ENCODE measurements around the gene PLCB4.

Gene PLCB4

GRCh38 chr20:9148291-9148690, 79.4 kb downstream of the PLCB4 start:
- Histone ChIP-seq H4K8ac (ENCODE audit: low read depth, low read length) (no peak overlapping the region), H3K9me3 (replicated peaks in 1 of 2; ENCODE audit: control insufficient read depth in 2 of 2, insufficient read depth in 1 of 2, low read depth in 1 of 2, low read length in 2 of 2) (peaks cover 0 to 22% of the 10 kb centered on the region in 2 donors), H3K23ac (ENCODE audit: low read depth, low read length, poor library complexity) (no peak overlapping the region), H2AK5ac (ENCODE audit: low read depth, low read length) (no peak overlapping the region), H3K18ac (ENCODE audit: low read length) (no peak overlapping the region), H4K91ac (ENCODE audit: low read depth, low read length, poor library complexity) (no peak overlapping the region), H2BK5ac (ENCODE audit: low read length) (no peak overlapping the region), H3K4me1 (ENCODE audit: control insufficient read depth in 2 of 2, insufficient read depth in 1 of 2, low read depth in 1 of 2, low read length in 2 of 2) (peaks cover 3 to 8% of the 10 kb centered on the region in 2 donors), H2AFZ (ENCODE audit: low read length) (no peak overlapping the region), H3K27ac (replicated peaks; ENCODE audit: low read length) (no peak overlapping the region), H2BK12ac (ENCODE audit: low read length) (no peak overlapping the region), H2BK15ac (ENCODE audit: low read length) (no peak overlapping the region), H3K79me1 (ENCODE audit: low read depth, low read length) (no peaks in the 10 kb centered on the region), H3K36me3 (replicated peaks in 1 of 2; ENCODE audit: control insufficient read depth in 2 of 2, insufficient read depth in 2 of 2, low read length in 2 of 2) (no peaks in the 10 kb centered on the region), H3K4me2 (ENCODE audit: insufficient read depth, low read length, poor library complexity, severe bottlenecking) (no peak overlapping the region), H3K4ac (ENCODE audit: low read length) (no peak overlapping the region), H3K9ac (ENCODE audit: low read depth, low read length, poor library complexity) (no peak overlapping the region), H2BK120ac (ENCODE audit: low read depth, low read length) (no peak overlapping the region), H3K14ac (ENCODE audit: low read length) (no peak overlapping the region), H3K4me3 (ENCODE audit: low read length in 2 of 2) (no peak overlapping the region), H3K27me3 (ENCODE audit: control insufficient read depth in 3 of 3, insufficient read depth in 3 of 3, low read depth in 1 of 3, low read length in 3 of 3) (no peaks in the 10 kb centered on the region)
- WGBS, 2 donors (ENCODE audit: extremely low coverage in 2 of 2, insufficient read length in 2 of 2, insufficient replicate concordance in 1 of 2), result no CpG with 5 or more reads among the region's 3 CpGs
- DNase-seq (ENCODE audit: low spot score), result no peak

DNA sequence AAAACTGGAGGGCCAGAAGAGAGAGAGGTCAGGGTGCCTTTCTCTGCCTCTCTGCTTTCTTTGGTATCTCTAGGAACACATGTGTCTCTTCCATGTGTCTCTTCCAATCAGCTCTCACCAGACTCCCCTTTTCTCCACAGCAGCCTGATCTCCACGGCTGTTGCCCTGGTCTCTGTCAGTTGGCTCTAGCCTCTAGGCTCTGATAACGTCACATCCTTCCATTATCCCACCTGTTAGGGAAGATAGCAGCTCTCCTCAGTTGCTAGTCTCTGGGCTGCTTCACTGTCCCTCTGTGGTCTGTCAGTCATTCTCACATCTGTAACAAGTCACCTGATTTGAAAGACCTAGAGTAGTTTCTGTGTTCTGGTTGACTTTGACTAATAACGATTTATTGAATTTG, 80.2 kb downstream of the PLCB4 start:
- Histone ChIP-seq H3K14ac (ENCODE audit: low read length) (no peak overlapping the region), H3K9ac (ENCODE audit: low read depth, low read length, poor library complexity) (no peak overlapping the region), H3K9me3 (replicated peaks in 1 of 2; ENCODE audit: control insufficient read depth in 2 of 2, insufficient read depth in 1 of 2, low read depth in 1 of 2, low read length in 2 of 2) (peaks cover 0 to 25% of the 10 kb centered on the region in 2 donors), H3K18ac (ENCODE audit: low read length) (no peak overlapping the region), H3K79me1 (ENCODE audit: low read depth, low read length) (no peaks in the 10 kb centered on the region), H2AFZ (ENCODE audit: low read length) (no peak overlapping the region), H3K4me2 (ENCODE audit: insufficient read depth, low read length, poor library complexity, severe bottlenecking) (no peak overlapping the region), H4K8ac (ENCODE audit: low read depth, low read length) (no peak overlapping the region), H2BK12ac (ENCODE audit: low read length) (no peak overlapping the region), H2BK120ac (ENCODE audit: low read depth, low read length) (no peak overlapping the region), H3K4ac (ENCODE audit: low read length) (no peak overlapping the region), H4K91ac (ENCODE audit: low read depth, low read length, poor library complexity) (no peak overlapping the region), H3K23ac (ENCODE audit: low read depth, low read length, poor library complexity) (no peak overlapping the region), H3K36me3 (replicated peaks in 1 of 2; ENCODE audit: control insufficient read depth in 2 of 2, insufficient read depth in 2 of 2, low read length in 2 of 2) (no peaks in the 10 kb centered on the region), H3K27me3 (ENCODE audit: control insufficient read depth in 3 of 3, insufficient read depth in 3 of 3, low read depth in 1 of 3, low read length in 3 of 3) (no peaks in the 10 kb centered on the region), H3K4me1 (ENCODE audit: control insufficient read depth in 2 of 2, insufficient read depth in 1 of 2, low read depth in 1 of 2, low read length in 2 of 2) (peaks cover 3 to 8% of the 10 kb centered on the region in 2 donors), H2BK5ac (ENCODE audit: low read length) (no peak overlapping the region), H3K27ac (replicated peaks; ENCODE audit: low read length) (no peak overlapping the region), H2AK5ac (ENCODE audit: low read depth, low read length) (no peak overlapping the region), H2BK15ac (ENCODE audit: low read length) (no peak overlapping the region), H3K4me3 (ENCODE audit: low read length in 2 of 2) (no peak overlapping the region)
- no peak for DNase-seq (ENCODE audit: low spot score)
- WGBS, 2 donors (ENCODE audit: extremely low coverage in 2 of 2, insufficient read length in 2 of 2, insufficient replicate concordance in 1 of 2), result no CpG with 5 or more reads among the region's 3 CpGs

DNA sequence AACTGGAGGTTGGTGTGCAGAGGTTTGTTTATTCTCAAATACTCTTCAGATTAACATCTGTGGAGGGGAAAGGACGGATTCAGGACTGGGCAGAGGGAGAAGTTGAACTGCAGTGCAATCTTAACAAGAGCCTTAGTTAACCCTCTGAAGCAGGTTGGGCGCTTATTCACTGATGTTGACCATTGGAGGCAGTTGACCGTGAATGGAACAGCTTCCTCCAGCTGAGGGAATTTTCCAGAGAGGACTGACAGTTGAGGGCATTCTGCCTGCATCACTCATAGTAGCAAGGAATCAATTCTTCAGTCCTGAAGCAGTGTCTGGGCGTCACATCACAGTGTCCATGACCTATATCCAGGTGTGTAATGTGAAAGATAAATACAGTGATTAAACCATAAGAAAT, 80.9 kb downstream of the PLCB4 start:
- H3K14ac ChIP-seq (ENCODE audit: low read length), result no peak overlapping the region
- no peak overlapping the region for H2BK12ac ChIP-seq (ENCODE audit: low read length)
- H3K23ac ChIP-seq (ENCODE audit: low read depth, low read length, poor library complexity), result no peak overlapping the region
- no peak overlapping the region for H2AK5ac ChIP-seq (ENCODE audit: low read depth, low read length)
- no peak overlapping the region for H2BK15ac ChIP-seq (ENCODE audit: low read length)
- peaks cover 0 to 25% of the 10 kb centered on the region in 2 donors for H3K9me3 ChIP-seq (replicated peaks in 1 of 2; ENCODE audit: control insufficient read depth in 2 of 2, insufficient read depth in 1 of 2, low read depth in 1 of 2, low read length in 2 of 2)
- H3K4me2 ChIP-seq (ENCODE audit: insufficient read depth, low read length, poor library complexity, severe bottlenecking), result no peak overlapping the region
- H3K4me3 ChIP-seq (ENCODE audit: low read length in 2 of 2), result no peak overlapping the region
- no peaks in the 10 kb centered on the region for H3K79me1 ChIP-seq (ENCODE audit: low read depth, low read length)
- WGBS, 2 donors (ENCODE audit: extremely low coverage in 2 of 2, insufficient read length in 2 of 2, insufficient replicate concordance in 1 of 2), result no CpG with 5 or more reads among the region's 4 CpGs
- H3K4ac ChIP-seq (ENCODE audit: low read length), result no peak overlapping the region
- no peak overlapping the region for H3K9ac ChIP-seq (ENCODE audit: low read depth, low read length, poor library complexity)
- no peak overlapping the region for H2BK120ac ChIP-seq (ENCODE audit: low read depth, low read length)
- no peak overlapping the region for H2AFZ ChIP-seq (ENCODE audit: low read length)
- no peak overlapping the region for H3K27ac ChIP-seq (replicated peaks; ENCODE audit: low read length)
- no peak overlapping the region for H3K18ac ChIP-seq (ENCODE audit: low read length)
- H3K4me1 ChIP-seq (ENCODE audit: control insufficient read depth in 2 of 2, insufficient read depth in 1 of 2, low read depth in 1 of 2, low read length in 2 of 2), result peaks cover 1 to 6% of the 10 kb centered on the region in 2 donors
- H4K8ac ChIP-seq (ENCODE audit: low read depth, low read length), result no peak overlapping the region
- no peak overlapping the region for H2BK5ac ChIP-seq (ENCODE audit: low read length)
- H3K27me3 ChIP-seq (ENCODE audit: control insufficient read depth in 3 of 3, insufficient read depth in 3 of 3, low read depth in 1 of 3, low read length in 3 of 3), result no peaks in the 10 kb centered on the region
- H4K91ac ChIP-seq (ENCODE audit: low read depth, low read length, poor library complexity), result no peak overlapping the region
- DNase-seq (ENCODE audit: low spot score), result no peak
- no peaks in the 10 kb centered on the region for H3K36me3 ChIP-seq (replicated peaks in 1 of 2; ENCODE audit: control insufficient read depth in 2 of 2, insufficient read depth in 2 of 2, low read length in 2 of 2)

- no peak overlapping the region for H3K9ac ChIP-seq (ENCODE audit: low read depth, low read length, poor library complexity)
- no peak overlapping the region for H3K18ac ChIP-seq (ENCODE audit: low read length)
- H2AK5ac ChIP-seq (ENCODE audit: low read depth, low read length), result no peak overlapping the region
- no peak overlapping the region for H3K27ac ChIP-seq (replicated peaks; ENCODE audit: low read length)
- no peak overlapping the region for H2BK120ac ChIP-seq (ENCODE audit: low read depth, low read length)
- no peak overlapping the region for H2BK12ac ChIP-seq (ENCODE audit: low read length)
- no peak overlapping the region for H3K14ac ChIP-seq (ENCODE audit: low read length)
- H3K4me1 ChIP-seq (ENCODE audit: control insufficient read depth in 2 of 2, insufficient read depth in 1 of 2, low read depth in 1 of 2, low read length in 2 of 2), result no peaks in the 10 kb centered on the region
- H3K4me2 ChIP-seq (ENCODE audit: insufficient read depth, low read length, poor library complexity, severe bottlenecking), result no peak overlapping the region
- no peaks in the 10 kb centered on the region for H3K27me3 ChIP-seq (ENCODE audit: control insufficient read depth in 3 of 3, insufficient read depth in 3 of 3, low read depth in 1 of 3, low read length in 3 of 3)
- DNase-seq (ENCODE audit: low spot score), result no peak
- no peak overlapping the region for H2BK15ac ChIP-seq (ENCODE audit: low read length)
- H2BK5ac ChIP-seq (ENCODE audit: low read length), result no peak overlapping the region
- H3K79me1 ChIP-seq (ENCODE audit: low read depth, low read length), result no peaks in the 10 kb centered on the region
- H3K9me3 ChIP-seq (replicated peaks in 1 of 2; ENCODE audit: control insufficient read depth in 2 of 2, insufficient read depth in 1 of 2, low read depth in 1 of 2, low read length in 2 of 2), result peaks cover 0 to 22% of the 10 kb centered on the region in 2 donors
- no peaks in the 10 kb centered on the region for H3K36me3 ChIP-seq (replicated peaks in 1 of 2; ENCODE audit: control insufficient read depth in 2 of 2, insufficient read depth in 2 of 2, low read length in 2 of 2)
- H3K4me3 ChIP-seq (ENCODE audit: low read length in 2 of 2), result no peak overlapping the region
- no CpG with 5 or more reads among the region's 3 CpGs for WGBS, 2 donors (ENCODE audit: extremely low coverage in 2 of 2, insufficient read length in 2 of 2, insufficient replicate concordance in 1 of 2)
- no peak overlapping the region for H2AFZ ChIP-seq (ENCODE audit: low read length)
- no peak overlapping the region for H4K8ac ChIP-seq (ENCODE audit: low read depth, low read length)
- H4K91ac ChIP-seq (ENCODE audit: low read depth, low read length, poor library complexity), result no peak overlapping the region
- H3K4ac ChIP-seq (ENCODE audit: low read length), result no peak overlapping the region
- no peak overlapping the region for H3K23ac ChIP-seq (ENCODE audit: low read depth, low read length, poor library complexity)
Observed at GRCh38 chr20:9150679-9151078, 81.8 kb downstream of the PLCB4 start.
